Astrocyte (in vitro differentiated cells and primary cell): ENCODE results near the gene EN2. TPM values are rescaled to one million over a fixed set of nuclear protein-coding genes. Genes with fewer than 3 reads are reported as not detected.

Experiments used
- DNase-seq: peaks from one replicate; pipeline ENCODE4 v3.0.0-alpha.2; 2010; ENCODE audit warnings: low read depth
- FAIRE-seq: peaks from 2 replicates; lab custom pipeline; 2011; peaks lifted over from hg19 to GRCh38; lab: Jason Lieb, UNC
- H2AFZ ChIP-seq: 2 replicates; pipeline ENCODE4 v1.6.0; 2012; ENCODE audit warnings: low read depth, low read length, inconsistent platforms
- H3K27ac ChIP-seq: 2 replicates; pipeline ENCODE4 v1.5.1; 2011; ENCODE audit warnings: low read depth, low read length, inconsistent platforms
- H3K27me3 ChIP-seq: 2 replicates; pipeline ENCODE4 v1.6.0; 2011; ENCODE audit warnings: low read length, inconsistent platforms; ENCODE audit not compliant: insufficient read depth
- H3K36me3 ChIP-seq: 2 replicates; pipeline ENCODE4 v1.5.1; 2011; ENCODE audit warnings: low read length, inconsistent platforms; ENCODE audit not compliant: insufficient read depth
- H3K4me1 ChIP-seq: 2 replicates; pipeline ENCODE4 v1.5.1; 2011; ENCODE audit warnings: low read length, inconsistent platforms; ENCODE audit not compliant: insufficient read depth
- H3K4me2 ChIP-seq: 2 replicates; pipeline ENCODE4 v1.6.0; 2012; ENCODE audit warnings: low read length, inconsistent platforms
- H3K4me3 ChIP-seq: 2 replicates; pipeline ENCODE4 v1.5.1; 2011; ENCODE audit warnings: low read depth, mild to moderate bottlenecking, low read length, inconsistent platforms; ENCODE audit not compliant: insufficient read depth
- H3K79me2 ChIP-seq: 2 replicates; pipeline ENCODE4 v1.6.0; 2012; ENCODE audit warnings: mild to moderate bottlenecking, low read length, inconsistent platforms; ENCODE audit not compliant: insufficient read depth
- H3K9ac ChIP-seq: 2 replicates; pipeline ENCODE4 v1.6.0; 2012; ENCODE audit warnings: mild to moderate bottlenecking, low read length, inconsistent platforms
- H3K9me3 ChIP-seq: 2 replicates; pipeline ENCODE4 v1.5.1; 2012; ENCODE audit warnings: low read depth, mild to moderate bottlenecking, low read length, inconsistent platforms; ENCODE audit not compliant: insufficient read depth
- H4K20me1 ChIP-seq: 2 replicates; pipeline ENCODE4 v1.6.0; 2012; ENCODE audit warnings: low read length, inconsistent platforms; ENCODE audit not compliant: insufficient read depth
- H3K27ac Mint-ChIP-seq: one replicate; pipeline ENCODE4 v1.8.0; 2021; ENCODE audit warnings: mild to moderate bottlenecking, mixed read lengths; ENCODE audit not compliant: unreplicated experiment
- H3K27me3 Mint-ChIP-seq: one replicate; pipeline ENCODE4 v1.8.0; 2021; ENCODE audit warnings: low read depth, mixed read lengths; ENCODE audit not compliant: unreplicated experiment
- H3K36me3 Mint-ChIP-seq: one replicate; pipeline ENCODE4 v1.8.0; 2021; ENCODE audit warnings: low read depth, mixed read lengths; ENCODE audit not compliant: unreplicated experiment
- H3K4me1 Mint-ChIP-seq: one replicate; pipeline ENCODE4 v1.8.0; 2021; ENCODE audit warnings: low read depth, mixed read lengths; ENCODE audit not compliant: unreplicated experiment
- H3K4me3 Mint-ChIP-seq: one replicate; pipeline ENCODE4 v1.8.0; 2021; ENCODE audit warnings: mild to moderate bottlenecking, moderate library complexity, mixed read lengths; ENCODE audit not compliant: unreplicated experiment
- H3K9me3 Mint-ChIP-seq: one replicate; pipeline ENCODE4 v1.8.0; 2021; ENCODE audit warnings: mild to moderate bottlenecking, mixed read lengths; ENCODE audit not compliant: unreplicated experiment
- EZH2 ChIP-seq: IDR thresholded peaks from 2 replicates; pipeline ENCODE4 v1.6.1; 2012; ENCODE audit warnings: mild to moderate bottlenecking, low read length, inconsistent platforms; ENCODE audit not compliant: insufficient read depth
- total RNA-seq: library from RNA; stranded (reverse); gene quantifications from 2 replicates; pipeline ENCODE4 v1.2.1, GENCODE V29; 2021
- TF ChIP-seq, protein P1 (sequence below): IDR thresholded peaks from 2 replicates; pipeline ENCODE4 v1.5.1; 2011; ENCODE audit warnings: low read depth, mild to moderate bottlenecking, inconsistent platforms, low read length, moderate library complexity; ENCODE audit not compliant: insufficient read depth

EN2 gene
- total RNA-seq, 1 donor from 2014 or later, result not detected

DNA sequence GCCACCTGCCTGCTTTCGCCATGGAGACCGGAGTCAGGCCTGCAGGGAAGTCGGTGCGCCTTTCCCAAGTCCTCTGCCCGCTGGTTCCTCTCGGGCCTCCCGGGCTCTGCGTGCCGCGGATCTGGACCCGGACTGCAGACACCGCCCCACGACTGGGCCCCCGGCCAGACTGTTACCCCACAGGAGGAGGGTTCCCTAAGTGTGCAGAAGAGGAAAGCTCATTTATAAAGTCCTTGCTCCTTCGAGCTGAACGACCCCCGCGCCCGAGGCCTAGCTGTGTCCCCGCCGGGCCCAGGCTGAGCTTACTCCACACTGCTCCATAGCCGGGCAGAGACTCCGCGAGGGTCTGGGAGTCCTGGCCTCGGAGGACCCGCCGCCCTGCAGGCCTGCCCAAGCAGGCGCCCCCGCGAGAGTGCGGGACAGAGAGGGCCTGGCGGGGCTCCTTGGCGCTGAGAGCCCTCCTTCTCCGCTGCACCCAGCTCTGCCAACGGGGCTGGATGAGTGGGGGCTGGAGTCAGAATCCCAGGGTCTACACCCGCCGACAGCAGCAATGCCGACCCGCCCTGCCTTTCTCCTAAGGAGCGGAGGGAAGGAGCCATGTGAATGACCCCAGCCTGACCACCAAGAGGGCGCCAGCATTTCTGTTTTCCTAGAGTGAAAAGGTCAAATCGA is 8.3 kb downstream of the EN2 start:
- DNase-seq (no peak), FAIRE-seq (no peak)
- H4K20me1 ChIP-seq, result no peaks in the 10 kb centered on the region
- no peak overlapping the region for H3K27ac Mint-ChIP-seq
- H2AFZ ChIP-seq, result no peak overlapping the region
- H3K27me3 Mint-ChIP-seq, result peaks cover 83% of the 10 kb centered on the region
- peak overlapping the region; percentile 30 for H3K4me2 ChIP-seq
- H3K4me3 ChIP-seq, result no peak overlapping the region
- H3K9me3 ChIP-seq, result peaks cover 5% of the 10 kb centered on the region
- no peaks in the 10 kb centered on the region for H3K79me2 ChIP-seq
- H3K4me3 Mint-ChIP-seq, result no peak overlapping the region
- TF ChIP-seq, protein P1, sequence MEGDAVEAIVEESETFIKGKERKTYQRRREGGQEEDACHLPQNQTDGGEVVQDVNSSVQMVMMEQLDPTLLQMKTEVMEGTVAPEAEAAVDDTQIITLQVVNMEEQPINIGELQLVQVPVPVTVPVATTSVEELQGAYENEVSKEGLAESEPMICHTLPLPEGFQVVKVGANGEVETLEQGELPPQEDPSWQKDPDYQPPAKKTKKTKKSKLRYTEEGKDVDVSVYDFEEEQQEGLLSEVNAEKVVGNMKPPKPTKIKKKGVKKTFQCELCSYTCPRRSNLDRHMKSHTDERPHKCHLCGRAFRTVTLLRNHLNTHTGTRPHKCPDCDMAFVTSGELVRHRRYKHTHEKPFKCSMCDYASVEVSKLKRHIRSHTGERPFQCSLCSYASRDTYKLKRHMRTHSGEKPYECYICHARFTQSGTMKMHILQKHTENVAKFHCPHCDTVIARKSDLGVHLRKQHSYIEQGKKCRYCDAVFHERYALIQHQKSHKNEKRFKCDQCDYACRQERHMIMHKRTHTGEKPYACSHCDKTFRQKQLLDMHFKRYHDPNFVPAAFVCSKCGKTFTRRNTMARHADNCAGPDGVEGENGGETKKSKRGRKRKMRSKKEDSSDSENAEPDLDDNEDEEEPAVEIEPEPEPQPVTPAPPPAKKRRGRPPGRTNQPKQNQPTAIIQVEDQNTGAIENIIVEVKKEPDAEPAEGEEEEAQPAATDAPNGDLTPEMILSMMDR, result no peak
- TF ChIP-seq EZH2, result peak; percentile 77
- no peaks in the 10 kb centered on the region for H3K36me3 Mint-ChIP-seq
- peaks cover 11% of the 10 kb centered on the region for H3K9me3 Mint-ChIP-seq
- no peak overlapping the region for H3K27ac ChIP-seq
- no peaks in the 10 kb centered on the region for H3K36me3 ChIP-seq
- H3K27me3 ChIP-seq, result peaks cover 95% of the 10 kb centered on the region
- H3K4me1 ChIP-seq, result peaks cover 3% of the 10 kb centered on the region
- H3K9ac ChIP-seq, result no peak overlapping the region
- H3K4me1 Mint-ChIP-seq, result peaks cover 2% of the 10 kb centered on the region

DNA sequence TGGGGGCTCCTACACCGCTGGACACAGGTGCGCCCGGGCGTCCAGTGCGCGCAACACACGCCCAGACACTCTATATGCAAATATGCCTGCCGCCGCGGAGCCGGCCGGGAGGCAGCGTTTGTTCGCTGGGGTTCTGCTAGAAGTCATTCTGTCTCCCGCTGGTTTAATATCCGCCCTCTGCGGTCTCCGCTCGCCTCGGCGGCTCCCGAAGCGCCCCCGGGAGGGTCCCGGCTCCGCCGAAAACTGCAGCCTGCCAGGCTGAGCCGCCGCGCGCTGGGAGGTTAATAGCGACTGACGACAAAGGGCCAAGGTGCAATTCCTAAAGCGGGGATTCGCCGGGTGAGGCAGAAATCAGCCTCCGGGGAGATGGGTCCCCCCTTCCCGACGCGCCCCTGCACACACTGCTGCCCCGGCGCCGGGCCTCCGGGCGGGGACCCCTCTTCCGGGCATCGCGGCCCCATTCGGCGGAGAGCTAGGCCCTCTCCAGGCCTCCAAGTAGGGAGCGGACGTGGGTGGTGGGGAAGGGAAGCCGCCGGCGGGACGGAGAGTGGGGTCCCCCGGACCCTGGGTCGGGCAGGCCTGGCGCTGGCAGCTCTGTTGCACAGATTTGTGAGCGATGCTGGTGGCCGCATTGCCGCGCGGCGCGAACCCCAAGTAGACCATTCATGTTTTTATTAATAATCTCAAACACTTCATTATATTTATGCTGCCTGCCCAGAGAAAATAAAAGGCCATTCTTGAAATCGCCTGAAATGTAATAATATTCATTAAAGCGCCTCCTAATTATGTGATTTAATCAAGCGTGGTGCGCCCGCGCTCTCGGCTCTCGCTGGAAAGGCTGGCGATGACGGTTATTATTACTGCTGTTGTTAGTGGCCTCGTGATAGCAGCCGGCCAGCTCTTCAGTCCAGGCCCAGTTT is 9.1 kb downstream of the EN2 start:
- no peak overlapping the region for H3K9ac ChIP-seq
- FAIRE-seq, result no peak
- peaks cover 82% of the 10 kb centered on the region for H3K27me3 Mint-ChIP-seq

More for the DNA sequence above, 9.1 kb downstream of the EN2 start:
- Histone ChIP-seq H3K27me3 (peaks cover 92% of the 10 kb centered on the region), H3K36me3 (no peaks in the 10 kb centered on the region), H4K20me1 (no peaks in the 10 kb centered on the region), H3K4me2 (peak overlapping the region; percentile 30), H3K9me3 (no peaks in the 10 kb centered on the region), H2AFZ (no peak overlapping the region), H3K4me1 (peaks cover 3% of the 10 kb centered on the region), H3K27ac (no peak overlapping the region), H3K79me2 (no peaks in the 10 kb centered on the region), H3K4me3 (no peak overlapping the region)
- no peaks in the 10 kb centered on the region for H3K36me3 Mint-ChIP-seq
- no peak overlapping the region for H3K27ac Mint-ChIP-seq
- TF ChIP-seq, protein P1, result no peak
- TF ChIP-seq EZH2, result peak; percentile 26
- DNase-seq, result no peak
- H3K4me1 Mint-ChIP-seq, result peaks cover 9% of the 10 kb centered on the region
- peaks cover 10% of the 10 kb centered on the region for H3K9me3 Mint-ChIP-seq
- no peak overlapping the region for H3K4me3 Mint-ChIP-seq
